Left ventricle myocardium superior (tissue), 1 donor: ENCODE results near the gene ANKAR. TPM values are rescaled to one million over a fixed set of nuclear protein-coding genes. Genes with fewer than 3 reads are reported as not detected.

Source experiments
- ATAC-seq: fragments of 200-7000 bp; cut with Tn5 transposase; one replicate; pipeline ENCODE4 v1.9.1; 2020; ENCODE audit warnings: mild to moderate bottlenecking, moderate library complexity
- DNase-seq: peaks from one replicate; pipeline ENCODE4 v3.0.0-alpha.2; 2020
- intact Hi-C: fragments of 100-400 bp; cut with micrococcal nuclease; formaldehyde crosslinking; loops from one replicate; pipeline ENCODE4 v1.11.0; 2022
- long read RNA-seq: library from polyadenylated mRNA; unstranded; transcript quantifications from one replicate; pipeline ENCODE4 v2.0.0, GENCODE V29; 2021
- total RNA-seq: library from RNA; stranded (reverse); fragmentation: NEBNext Ultra II Directional; extraction: Animal tissue kit (Norgen Biotek cat#: 25700); gene quantifications from one replicate; pipeline ENCODE4 v1.2.1, GENCODE V29; 2021
- donor health status: DM: no; HTN: yes; CAD: no; lungs with severe emphysema.

Gene ANKAR, protein sequence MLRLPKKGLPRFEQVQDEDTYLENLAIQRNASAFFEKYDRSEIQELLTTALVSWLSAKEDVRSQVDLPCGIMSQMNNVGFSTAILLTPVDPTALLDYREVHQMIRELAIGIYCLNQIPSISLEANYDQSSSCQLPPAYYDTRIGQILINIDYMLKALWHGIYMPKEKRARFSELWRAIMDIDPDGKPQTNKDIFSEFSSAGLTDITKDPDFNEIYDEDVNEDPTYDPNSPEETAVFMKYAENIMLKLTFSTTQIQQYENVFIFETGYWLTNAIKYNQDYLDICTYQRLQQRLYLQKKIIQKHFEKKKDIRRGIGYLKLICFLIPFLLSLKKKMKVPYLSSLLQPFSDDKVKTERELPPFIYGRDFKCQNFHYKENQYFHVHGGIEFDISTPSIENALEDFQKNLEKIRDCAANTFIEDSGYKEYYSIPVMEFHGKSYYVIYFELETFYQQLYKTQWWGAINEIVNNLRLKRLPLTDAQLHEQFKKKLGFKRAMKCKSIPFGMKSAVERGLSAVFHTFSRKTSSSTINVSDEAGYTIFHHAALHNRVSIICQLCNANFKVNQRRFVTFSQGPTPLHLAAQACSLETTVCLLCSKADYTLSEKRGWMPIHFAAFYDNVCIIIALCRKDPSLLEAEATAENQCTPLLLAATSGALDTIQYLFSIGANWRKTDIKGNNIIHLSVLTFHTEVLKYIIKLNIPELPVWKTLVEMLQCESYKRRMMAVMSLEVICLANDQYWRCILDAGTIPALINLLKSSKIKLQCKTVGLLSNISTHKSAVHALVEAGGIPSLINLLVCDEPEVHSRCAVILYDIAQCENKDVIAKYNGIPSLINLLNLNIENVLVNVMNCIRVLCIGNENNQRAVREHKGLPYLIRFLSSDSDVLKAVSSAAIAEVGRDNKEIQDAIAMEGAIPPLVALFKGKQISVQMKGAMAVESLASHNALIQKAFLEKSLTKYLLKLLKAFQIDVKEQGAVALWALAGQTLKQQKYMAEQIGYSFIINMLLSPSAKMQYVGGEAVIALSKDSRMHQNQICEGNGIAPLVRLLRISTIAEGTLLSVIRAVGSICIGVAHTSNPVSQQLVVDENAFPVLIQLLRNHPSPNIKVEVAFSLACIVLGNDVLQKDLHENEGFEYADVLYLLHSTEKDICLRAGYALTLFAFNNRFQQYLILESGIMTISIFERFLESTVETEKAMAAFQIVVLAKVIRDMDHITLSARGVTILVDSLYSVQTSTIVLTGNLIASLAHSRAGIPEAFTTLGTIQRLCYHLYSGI (N-terminal part only)
- total RNA-seq, result 8.8 TPM
- long read RNA-seq, partial matches to known transcripts, result 0 of 2 reads
- long read RNA-seq, other reads (novel, unspliced or antisense), result 2 of 2 reads

DNA sequence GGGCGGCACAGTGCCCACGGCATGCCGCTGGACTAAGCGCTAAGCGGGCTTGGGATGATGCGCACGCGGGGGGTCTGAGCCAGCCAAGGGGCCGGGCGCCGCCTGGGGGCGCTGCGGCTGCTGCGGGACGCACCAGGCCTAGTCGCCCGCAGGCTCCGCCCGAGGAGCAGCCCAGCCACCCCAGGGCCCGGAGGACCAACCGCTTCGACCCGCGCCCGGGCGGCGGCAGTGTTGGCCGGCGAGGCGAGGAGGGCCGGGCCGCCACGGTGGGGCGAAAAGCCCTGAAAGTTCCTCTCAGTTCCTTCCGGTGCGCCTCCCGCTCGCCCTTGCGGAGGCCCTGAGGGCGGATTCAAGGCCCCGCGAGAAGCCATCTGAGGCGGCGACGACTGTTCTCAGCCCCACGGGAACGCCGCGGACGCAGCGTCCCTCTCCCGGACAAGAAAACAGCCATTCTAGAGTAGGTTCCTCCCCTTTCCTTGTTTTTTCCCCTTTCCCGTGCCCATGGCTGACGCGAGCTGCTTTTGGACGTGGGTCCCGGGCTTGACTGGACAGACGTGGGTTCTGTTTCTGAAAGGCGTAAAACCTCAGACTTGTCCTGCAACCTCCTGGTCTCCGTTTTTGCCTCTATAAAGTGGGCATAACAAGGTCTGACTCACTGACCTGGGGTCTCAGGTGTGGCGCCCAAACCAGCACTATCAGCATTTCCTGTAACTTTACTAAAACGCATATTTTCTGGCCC lies at the start of gene ANKAR:
Gene ANKAR (plus strand): TSS at position 297 of the 739 bp plus-strand sequence. CDS start 1,821 bp downstream, outside the sequence.
- intact Hi-C loops, result no loop called here
- DNase-seq (peak; percentile 96), ATAC-seq (peak; percentile 99)

DNA sequence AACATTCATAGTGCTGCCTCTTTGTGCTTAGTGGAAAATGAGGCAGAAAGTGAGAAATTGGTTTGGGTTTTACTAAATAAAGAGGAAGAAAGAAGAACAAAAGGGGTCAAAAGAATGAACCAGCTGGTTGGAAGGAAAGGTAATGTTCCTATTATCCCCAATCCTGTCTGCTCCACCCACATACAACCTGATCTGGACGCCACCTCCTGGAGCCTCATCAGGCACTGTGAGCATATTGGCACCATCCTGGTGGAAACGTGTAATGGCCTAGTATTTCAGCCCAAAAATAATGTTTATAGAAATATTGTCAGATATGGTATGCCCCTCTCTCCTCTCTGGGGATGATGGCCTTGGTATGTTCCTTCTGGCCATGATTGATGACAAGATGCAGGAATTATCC lies 48.8 kb upstream of the ANKAR start:
- no peak for DNase-seq
- no peak for ATAC-seq

DNA sequence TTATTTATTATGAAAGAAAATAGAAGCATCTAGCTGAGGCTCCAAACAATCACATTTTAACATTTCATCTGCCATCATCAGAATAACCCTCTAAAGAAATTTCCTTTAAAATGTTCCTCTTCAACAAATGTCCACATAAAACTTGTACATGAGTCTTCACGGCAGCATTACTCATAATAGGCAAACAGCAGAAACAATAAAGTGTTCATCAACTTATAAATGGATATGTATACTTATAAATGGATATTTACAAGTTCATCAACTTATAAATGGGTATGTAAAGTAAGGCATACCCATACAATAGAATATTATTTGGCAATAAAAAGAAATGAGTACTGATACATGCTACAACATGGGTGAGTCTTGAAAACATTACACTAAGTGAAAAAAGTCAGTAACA lies 46.7 kb upstream of the ANKAR start:
- ATAC-seq, result no peak
- intact Hi-C loops, result no loop called here
- DNase-seq, result no peak

More for the DNA sequence above, 48.8 kb upstream of the ANKAR start:
- intact Hi-C loops, result no loop called here

DNA sequence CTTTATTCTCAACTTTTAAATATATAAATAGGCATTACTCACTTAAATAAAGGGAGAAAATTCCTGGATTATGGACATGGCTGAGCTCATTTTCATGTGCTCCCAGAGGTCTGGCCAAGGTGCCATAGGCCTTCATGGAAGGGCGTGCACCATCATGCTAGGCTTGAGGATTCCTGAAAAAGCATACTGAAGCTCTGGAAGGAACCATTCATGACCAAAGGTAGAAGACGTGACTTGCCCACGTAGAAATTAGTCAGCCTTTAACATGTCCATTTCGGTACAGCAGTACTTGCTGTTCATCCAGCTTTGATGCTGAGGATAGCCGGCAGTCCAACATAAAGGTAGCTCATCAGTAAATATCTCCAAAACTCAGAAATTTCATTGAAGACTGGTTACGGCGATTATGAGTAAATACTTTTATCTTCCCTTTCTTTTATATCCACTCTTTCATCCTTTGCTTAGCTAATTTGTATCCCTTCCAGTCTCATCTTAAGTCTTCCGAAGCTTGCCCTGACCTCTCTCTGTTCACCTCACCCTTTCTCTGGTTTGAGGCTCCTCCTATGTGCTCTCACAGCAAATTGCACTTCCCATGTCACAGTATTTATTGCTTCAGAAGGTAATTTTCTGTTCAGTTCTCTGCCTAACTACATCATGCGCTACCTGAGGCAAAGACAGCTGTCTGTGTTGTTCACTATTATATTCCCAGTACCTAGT lies 45.5 kb upstream of the ANKAR start:
- DNase-seq (no peak), ATAC-seq (peak; percentile 73)
- intact Hi-C loops, result no loop called here

DNA sequence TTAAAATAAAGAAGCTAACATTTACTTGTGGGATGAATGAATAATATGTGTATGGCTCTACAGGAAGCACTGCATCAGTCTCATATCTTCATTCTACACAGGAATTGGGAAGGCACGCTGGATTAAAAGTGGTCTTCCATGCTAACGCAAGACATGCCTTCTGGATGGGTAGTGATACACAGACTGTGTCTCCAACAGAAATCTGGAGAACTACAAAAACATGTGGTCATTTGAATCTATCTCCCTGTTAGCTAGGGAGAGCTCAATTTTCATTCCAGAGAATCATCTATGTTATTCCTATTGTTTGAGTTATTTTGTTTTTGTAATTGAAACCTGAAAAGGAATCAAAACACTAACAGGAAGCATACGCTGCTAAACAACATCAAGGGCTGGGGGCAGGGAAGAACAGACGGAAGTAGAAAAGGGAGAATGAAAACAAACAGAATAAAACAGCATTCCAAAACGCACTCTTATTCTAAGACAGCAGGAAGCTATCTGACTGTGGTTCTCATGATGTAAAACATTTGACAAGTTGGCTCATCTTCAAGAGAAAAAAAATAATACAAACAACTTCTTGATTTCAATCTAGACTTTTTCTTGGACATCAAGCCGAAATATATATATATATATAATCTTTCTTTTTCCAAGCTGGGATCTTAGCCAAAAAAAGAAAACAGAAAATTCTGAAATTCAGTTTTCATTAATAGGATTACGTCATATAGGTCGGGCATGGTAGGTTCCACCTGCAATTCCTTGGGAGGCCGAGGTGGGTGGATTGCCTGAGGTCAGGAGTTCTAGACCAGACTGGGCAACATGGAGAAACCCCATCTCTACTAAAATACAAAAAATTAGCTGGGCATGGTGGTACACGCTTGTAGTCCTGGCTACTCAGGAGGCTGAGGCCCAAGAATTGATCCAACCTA lies 44.7 kb upstream of the ANKAR start:
- no peak for DNase-seq
- intact Hi-C loops, result loop anchor here (10.0 kb wide), 1 partner anchor 165 kb away; no protein-coding TSS in a partner anchor
- peak; percentile 47 for ATAC-seq

DNA sequence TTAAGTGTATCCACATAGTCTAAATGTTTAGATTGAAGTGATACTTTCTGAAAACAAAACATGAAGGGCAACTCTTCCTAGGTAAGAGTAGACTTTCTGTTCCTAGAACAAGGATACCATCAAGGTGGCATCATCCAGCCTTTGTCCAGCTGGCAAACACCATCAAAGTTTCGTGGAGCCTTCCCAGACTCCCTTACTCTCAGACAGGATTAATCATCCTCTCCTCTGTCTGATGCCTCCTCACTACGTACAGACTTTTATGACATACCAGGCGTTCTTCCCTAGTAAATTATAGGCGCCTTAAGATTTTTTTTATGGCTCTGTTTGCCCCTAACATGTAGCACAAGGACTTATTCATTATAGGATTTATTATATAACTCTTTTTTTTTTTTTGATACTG lies 42.6 kb upstream of the ANKAR start:
- ATAC-seq, result no peak
- intact Hi-C loops, result loop anchor here (10.0 kb wide), 1 partner anchor 167 kb away; no protein-coding TSS in a partner anchor
- DNase-seq, result no peak

DNA sequence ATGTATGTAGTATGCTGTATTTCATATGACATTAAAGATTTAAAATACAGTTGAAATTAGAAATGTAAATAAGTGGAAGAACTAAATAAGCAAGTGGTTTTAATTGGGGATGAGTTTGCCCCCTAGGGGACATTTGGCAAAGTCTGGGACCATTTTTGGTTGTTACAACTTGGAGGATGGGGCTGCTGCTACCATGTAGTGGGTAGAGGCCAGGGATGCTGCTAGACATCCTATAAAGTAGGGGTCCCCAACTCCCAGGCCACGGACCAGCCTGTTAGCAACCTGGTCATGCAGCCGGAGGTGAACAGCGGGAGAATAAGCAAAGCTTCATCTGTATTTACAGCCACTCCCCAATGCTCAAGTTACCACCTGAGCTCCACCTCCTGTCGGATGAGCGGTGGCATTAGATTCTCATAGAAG lies 41.1 kb upstream of the ANKAR start:
- DNase-seq, result no peak

DNA sequence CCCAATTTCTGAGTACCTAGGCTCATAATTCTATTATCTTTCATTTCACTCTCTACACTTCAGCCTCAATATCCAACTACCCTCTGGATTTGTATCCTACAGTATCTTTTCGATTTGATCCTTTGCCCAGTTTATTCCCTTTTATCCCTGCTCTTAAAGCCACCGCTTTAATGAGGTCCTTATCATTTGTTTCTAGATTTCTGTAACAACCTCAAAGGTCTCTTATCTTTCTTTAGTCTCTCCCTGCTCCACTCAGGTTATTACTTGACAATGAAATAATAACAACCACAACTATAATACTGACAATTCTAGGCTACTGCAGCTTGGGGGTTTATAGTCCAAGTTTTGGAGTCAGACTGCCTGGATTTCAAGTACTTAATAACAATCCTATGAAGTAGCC lies 39.1 kb upstream of the ANKAR start:
- ATAC-seq, result no peak
- intact Hi-C loops, result loop anchor here (10.0 kb wide), 1 partner anchor 171 kb away; no protein-coding TSS in a partner anchor
- no peak for DNase-seq

More for the DNA sequence above, 41.1 kb upstream of the ANKAR start:
- intact Hi-C loops, result loop anchor here (10.0 kb wide), 1 partner anchor 169 kb away; no protein-coding TSS in a partner anchor
- ATAC-seq, result peak; percentile 24

DNA sequence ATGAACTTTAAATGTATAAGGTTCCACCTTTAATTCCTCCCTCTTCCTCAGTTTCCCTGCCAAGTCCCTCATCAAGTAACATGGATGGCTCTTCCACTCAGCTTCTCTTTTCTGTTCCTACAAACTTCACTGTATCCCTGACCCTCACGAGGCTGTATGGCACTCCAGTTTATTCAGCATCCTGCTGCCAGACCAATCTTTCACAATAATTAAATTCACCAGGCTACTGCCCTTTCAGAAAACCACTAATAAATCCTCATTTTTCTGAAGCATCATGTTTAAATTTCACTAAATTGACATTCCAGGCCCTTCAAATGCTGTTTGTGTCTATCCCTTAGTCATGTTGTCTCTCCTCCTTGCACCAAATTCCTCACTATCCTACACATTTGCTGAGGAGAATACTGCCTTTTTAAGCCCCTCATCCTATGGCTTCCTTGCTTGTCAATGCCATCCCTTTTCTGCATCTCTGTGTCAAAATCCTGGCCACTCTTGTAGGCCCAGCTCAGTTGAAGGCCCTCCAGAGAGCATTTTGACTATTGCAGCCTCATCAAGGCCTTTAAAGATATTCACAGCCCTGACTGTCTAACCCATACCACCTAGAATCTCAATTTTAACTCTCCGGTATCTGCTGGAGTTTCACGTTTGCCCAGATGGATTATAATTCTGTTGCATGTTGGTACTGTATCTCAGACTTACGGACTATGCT lies 36.0 kb upstream of the ANKAR start:
- intact Hi-C loops, result loop anchor here (10.0 kb wide), 1 partner anchor 174 kb away; no protein-coding TSS in a partner anchor
- DNase-seq (no peak), ATAC-seq (no peak)

DNA sequence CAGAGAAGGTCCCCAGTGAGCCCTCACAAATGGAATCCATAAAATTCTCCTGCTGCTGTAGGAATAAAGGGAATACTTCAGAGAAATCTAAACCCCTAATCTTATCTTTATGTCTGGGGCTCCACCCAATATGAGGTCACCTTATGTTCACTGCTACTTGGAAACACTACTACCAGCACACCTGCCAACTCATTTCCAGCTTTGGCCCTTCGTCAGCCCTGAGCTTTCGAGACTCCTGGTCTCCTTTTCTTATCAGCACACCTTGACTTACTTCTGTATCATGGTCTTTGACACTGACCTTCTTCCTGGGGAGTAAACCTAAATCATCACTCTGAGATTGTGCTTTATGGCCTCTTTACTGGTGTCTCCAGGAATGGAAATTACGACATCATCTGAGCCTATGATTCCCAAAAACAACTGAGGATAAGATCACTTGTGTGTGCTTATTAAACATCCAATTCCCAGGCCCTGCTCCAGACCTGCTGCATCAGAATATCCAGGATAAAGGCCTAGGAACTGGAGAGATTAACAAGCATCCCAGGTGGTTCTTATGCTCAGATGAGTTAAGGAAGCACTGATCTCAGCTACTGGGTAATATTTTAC lies 35.4 kb upstream of the ANKAR start:
- DNase-seq (no peak), ATAC-seq (no peak)
- intact Hi-C loops, result loop anchor here (10.0 kb wide), 1 partner anchor 174 kb away; no protein-coding TSS in a partner anchor

DNA sequence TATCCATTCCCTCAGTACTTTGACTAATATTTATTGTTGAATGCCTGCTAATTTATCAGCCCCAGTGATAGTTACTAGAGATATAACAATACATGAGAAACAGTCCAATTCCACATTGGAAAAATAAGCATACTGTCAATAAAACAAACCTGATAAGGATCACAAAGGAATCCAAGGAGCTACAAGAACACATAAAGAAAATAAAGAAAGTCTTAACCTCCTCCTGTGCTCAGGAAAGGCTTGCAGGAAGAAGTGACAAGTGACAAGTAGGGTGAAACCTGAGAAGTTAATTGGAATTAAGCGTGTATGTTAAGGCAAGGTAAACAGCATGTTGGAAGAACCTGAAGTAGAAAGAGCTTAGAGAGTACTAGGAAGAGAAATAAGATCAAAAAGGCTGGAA lies 33.5 kb upstream of the ANKAR start:
- intact Hi-C loops, result no loop called here
- ATAC-seq, result no peak
- no peak for DNase-seq

DNA sequence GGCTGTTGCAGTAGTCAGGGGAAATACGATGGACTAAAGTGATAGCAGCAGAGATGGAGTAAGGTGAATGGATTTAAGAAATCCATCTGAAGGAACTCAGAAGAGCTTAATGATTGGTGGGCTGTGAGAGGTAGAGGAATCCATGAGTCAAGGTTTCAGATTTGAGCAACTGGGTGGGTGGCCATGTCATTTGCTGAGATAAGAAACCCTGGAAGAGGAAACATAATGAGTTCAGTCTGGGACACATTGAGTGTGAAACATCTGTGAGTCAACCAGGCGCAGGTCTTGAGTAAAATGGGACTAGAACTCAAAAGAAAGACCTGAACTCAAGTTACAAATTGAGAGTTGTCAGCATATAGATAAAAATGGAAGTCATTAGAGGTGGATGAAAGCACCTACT lies 32.9 kb upstream of the ANKAR start:
- DNase-seq (no peak), ATAC-seq (no peak)
- intact Hi-C loops, result no loop called here

DNA sequence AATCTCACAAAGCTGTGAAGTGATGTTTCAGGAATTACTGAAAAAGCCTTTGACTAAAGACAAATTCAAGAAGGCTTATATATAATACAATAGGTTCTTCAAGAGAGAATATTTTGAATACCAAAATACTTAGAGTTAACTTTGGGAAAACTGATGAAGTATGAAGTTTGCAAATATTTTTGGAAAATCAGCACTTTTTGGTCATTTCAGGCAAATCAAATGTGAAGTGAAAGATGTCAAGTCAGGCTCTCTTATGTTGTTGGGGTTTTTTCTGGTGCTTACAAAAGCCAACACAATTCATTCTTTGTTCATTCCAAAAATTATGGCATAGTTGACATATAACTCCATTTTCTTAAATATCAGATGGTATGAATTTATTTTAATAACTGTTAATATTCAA lies 27.9 kb upstream of the ANKAR start:
- no peak for DNase-seq
- no peak for ATAC-seq
- intact Hi-C loops, result no loop called here

DNA sequence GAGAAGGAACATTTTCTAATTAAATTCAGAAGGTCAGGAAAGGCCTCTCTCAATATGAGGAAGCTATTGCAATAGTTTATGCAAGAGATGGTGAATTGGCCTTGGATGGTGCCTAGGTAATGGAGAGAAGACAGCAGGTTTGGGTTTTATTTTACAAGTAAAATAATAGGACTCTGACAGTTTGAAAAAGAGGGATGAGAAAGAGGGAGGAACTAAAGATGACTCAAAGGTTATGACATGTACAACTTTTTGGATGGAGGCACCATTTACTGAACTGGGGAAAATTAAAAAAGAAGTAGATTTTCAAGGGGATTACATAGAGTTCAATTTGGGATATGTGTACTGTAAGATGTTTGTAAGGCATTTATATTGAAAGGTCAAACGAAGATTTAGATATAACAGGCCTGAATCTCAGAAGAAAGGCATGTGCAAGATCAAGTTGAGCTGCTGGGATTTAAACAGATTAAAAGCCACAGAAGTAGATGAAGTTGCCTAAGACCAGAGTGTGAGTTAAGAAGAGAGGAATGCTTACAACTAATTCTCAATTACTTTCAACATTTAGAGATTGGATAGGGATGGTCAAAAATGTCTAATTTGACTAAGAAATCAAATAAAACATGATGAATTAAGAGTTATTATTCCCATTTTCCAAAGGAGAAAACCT lies 25.5 kb upstream of the ANKAR start:
- no peak for DNase-seq
- intact Hi-C loops, result no loop called here
- ATAC-seq, result no peak

DNA sequence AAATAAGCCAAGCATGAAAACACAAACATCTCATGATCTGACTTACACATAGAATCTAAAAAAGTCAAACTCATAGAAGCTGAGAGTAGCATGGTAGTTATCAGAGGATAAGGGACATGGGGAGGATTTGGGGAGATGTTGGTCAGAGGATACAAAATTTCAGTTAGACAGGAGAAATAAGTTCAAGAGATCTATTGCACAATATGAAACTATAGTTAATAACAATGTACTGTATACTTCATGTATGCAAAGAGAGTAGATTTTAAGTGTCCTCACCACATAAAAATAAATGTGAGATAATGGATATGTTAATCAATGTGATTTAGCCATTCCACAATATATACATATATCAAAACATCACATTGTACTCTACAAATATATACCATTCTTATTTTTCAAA lies 23.2 kb upstream of the ANKAR start:
- ATAC-seq, result no peak
- no peak for DNase-seq
- intact Hi-C loops, result no loop called here
